ENCODE data around the gene MSANTD7.

- TF ChIP-seq CTCF (tag by site-specific recombination; IDR thresholded peaks at IDR 0.05) (no peak), ZNF785 (tag by site-specific recombination; IDR thresholded peaks at IDR 0.05) (no peak), YY1 (tag by site-specific recombination; IDR thresholded peaks at IDR 0.05) (no peak), SP2 (tag by site-specific recombination; IDR thresholded peaks at IDR 0.05) (peak; percentile 40), ZNF513 (tag by site-specific recombination; IDR thresholded peaks at IDR 0.05) (no peak), ZNF677 (tag by site-specific recombination; IDR thresholded peaks at IDR 0.05) (no peak), ZNF639 (tag by site-specific recombination; IDR thresholded peaks at IDR 0.05) (no peak), ZNF391 (tag by site-specific recombination; IDR thresholded peaks at IDR 0.05; ENCODE audit: borderline replicate concordance, low read depth) (no peak), ZBTB49 (tag by site-specific recombination; IDR thresholded peaks at IDR 0.05; ENCODE audit: low read depth) (no peak), REST (tag by site-specific recombination; IDR thresholded peaks at IDR 0.05) (no peak), ZBTB26 (tag by site-specific recombination; optimal IDR thresholded peaks at IDR 0.05) (no peak), KLF17 (tag by site-specific recombination; IDR thresholded peaks at IDR 0.05) (no peak), SCRT2 (tag by site-specific recombination; IDR thresholded peaks at IDR 0.05) (no peak), HOXD13 (CRISPR knock-in tag; IDR thresholded peaks at IDR 0.05; ENCODE audit: borderline replicate concordance) (no peak)
Observed at GRCh38 chr10:14839305-14839695, 1.2 kb downstream of the MSANTD7 start.

Data from HEK293 (cell line).